SW 1271 (cell line): ENCODE measurements around the gene DNAJA3.

Experiments
- DNase-seq, 2 experiments: peaks; one replicate each; lab custom pipeline; 2025; lab: John Stamatoyannopoulos, UW

The DNAJA3 gene

DNA sequence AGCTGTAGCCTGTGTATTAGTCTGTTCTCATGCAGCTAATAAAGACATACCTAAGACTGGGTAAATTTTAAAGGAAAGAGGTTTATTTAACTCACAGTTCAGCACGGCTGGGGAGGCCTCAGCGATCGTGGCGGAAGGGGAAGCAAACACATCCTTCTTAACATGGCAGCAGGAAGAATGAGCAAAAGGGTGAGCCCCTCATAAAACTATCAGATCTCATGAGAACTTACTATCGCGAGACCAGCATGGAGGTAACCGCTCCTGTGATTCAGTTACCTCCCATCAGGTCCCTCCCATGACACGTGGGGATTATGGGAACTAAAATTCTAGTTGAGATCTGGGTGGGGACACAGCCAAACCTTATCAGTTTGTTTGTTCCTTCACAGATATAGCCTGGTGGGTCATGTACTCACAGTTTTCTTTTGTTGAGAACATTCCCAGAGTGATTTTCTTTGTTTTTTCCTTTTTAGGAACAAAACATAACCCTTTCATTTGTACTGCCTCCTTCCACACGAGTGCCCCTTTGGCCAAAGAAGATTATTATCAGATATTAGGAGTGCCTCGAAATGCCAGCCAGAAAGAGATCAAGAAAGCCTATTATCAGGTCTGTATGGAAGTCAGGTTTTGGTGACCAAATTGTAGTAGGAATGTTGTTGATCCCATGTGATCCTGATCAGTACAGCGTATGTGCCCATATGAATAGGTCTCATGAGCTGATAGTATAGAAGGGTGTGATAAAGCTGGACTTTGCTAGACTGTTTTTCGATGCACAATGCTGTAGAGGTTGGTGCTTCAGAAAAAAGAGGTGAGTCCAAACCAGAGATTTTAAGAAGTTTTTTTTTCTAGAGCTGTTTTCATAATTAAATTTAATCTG lies 8.5 kb downstream of the DNAJA3 start:
- no peak for DNase-seq

DNA sequence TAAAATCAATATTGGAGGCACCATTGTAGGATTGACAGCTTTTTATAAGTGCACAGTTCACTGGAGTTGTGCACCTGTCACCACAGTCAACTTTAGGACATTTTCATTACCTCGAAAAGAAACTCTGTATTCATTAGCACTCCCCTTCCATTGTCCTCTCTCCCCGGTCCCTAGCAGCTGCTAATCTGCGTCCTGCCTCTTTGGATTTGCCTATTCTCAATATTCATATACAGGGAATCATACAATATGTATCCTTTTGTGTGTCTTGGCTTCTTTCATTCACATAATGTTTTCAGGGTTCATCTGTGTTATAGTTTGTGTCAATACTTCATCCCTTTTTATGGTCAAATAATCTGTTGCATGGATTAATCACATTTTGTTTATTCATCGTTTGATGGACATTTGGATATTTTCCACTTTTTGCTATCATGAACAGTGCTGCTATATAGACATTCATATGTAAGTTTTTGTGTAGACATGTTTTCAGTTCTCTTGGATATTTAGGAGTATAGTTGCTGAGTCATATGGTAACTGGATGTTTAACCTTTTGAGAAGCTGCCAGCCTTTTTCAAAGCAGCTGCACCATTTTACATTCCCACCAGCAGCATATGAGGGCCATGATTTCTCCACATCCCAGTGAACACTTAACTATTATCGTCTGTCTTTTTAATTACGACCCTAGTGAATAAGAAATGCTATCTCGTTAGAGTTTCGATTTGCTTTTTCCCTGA lies 9.8 kb downstream of the DNAJA3 start:
- no peak for DNase-seq

DNA sequence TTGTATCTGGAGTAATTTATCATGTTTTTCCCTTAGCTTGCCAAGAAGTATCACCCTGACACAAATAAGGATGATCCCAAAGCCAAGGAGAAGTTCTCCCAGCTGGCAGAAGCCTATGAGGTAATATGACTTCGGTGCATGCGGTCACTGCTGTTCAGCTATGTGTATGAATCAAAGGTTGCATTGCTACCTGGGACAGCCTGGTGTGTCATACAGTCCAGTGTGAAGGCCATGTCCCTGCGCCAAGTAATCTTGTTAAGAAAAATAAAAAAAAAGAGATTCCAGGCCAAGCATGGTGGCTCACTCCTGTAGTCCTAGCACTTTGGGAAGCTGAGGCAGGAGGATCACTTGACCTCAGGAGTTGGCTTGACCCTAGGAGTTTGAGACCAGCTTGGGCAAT lies 11.7 kb downstream of the DNAJA3 start:
- no peak for DNase-seq

DNA sequence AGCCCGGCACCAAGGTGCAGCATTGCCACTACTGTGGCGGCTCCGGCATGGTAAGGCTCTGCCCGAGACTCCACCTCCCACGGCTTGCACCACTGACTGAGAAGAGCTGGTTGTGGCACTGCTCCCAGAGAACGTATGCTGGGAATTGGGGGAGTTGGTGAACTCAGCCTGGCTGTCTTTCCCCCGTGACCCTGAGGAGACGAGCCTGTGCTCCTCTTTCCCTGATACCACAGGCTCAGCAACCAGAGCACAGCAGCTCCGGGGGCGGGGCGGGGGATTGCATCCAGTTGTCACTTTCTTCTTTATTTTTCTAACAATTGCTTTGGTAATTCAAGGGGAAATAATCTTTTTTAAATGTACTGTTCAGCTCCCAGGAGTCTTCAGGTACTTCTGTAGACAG lies 16.7 kb downstream of the DNAJA3 start:
- no peak for DNase-seq

DNA sequence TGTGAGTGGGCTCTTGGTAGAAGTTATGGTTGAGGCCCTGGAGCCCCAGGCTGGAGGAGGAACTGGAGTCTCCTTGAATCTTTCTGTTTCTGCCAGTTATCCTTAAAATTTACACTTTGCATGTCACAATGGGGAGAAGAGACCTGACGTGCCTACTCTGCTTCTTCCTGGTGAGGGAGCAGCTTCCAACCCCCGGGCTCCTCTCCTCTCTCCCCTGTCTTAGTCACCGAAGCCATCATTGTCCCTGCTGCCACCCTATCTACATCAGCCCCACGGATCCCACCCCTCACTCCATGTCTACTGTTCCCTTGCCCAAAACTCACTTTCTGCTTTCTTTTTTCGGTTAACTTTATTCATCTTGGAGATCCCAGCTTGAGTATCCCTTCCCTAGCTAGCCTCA lies 17.6 kb downstream of the DNAJA3 start:
- DNase-seq, result no peak

DNA sequence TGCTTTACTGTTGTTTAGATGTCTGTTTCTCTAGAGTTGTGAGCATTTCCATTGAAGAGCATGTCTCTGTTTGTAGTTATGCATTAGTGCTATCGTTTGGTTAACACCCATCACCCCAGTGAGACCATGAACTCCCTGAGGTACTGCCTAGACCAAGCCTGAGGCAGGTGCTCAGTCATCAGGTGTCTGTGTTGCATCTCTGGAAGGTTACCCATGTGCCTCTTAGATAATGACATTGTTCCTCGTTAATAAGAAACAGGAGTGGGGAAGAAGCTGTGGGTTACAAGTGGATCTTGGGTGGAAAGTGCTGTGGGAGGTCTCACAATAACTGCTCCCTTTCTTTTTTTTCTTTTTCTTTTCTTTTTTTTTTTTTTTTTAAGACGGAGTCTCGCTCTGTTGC lies 18.3 kb downstream of the DNAJA3 start:
- no peak for DNase-seq

DNA sequence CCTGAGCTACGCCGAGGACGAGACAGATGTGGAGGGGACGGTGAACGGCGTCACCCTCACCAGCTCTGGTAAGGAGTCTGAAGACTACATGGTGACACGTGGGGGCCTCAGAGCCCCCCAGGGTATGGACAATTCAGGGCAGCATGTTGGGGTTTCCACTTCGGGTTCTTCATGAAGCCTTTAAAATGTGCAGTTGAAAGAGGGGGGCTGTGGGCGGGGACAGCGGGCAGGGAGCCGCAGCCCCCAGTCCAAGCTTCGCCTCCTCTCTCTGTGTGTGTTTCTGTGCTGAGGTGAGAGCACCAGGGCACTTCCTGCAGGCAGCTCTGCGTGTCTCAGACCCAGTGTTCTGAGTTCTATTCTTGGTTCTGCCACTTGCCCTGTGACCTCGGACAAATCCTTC lies 24.8 kb downstream of the DNAJA3 start:
- no peak for DNase-seq

DNA sequence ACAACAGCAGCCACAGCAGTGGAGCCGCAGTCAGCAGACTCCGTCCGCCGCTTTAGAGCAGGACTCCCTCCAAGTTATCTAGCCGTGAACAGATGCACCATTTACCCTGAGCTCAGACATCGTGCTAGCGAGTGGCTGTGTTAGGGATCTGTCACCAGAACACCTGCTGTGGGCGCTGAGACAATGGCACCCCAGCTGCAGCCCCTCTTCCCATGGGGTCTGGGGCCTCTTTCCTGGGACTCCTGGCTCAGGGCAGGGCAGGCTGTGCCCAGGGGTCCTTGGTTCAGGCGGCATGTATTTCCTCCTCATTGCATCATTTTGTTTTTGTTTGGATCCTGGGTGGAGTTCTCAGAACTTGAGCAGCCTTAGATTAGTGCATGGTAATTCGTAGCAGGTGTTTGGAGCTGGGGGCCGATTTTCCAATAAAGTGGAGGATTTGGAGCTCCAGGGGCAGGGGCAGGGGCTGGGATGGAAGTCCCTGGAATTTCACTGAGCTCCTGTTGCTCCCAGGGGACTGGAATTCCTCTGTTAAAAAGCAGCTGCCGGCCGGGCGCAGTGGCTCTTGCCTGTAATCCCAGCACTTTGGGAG lies 25.4 kb downstream of the DNAJA3 start:
- DNase-seq, result no peak

DNA sequence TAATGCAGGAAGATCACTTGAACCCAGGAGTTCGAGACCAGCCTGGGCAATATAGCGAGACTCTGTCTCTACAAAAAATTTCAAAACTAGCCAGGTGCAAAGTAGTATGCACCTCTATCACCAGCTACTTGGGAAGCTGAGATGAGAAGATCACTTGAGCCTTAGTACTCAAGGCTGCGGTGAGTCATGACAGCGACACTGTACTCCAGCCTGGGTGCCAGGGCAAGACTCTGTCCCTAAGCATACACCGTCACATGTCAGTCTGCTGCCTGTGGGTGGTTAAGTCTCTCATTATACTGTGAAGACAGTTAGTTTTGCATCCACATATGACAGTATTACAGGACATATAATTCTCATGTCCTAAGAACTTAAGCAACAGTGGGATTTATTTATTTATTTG lies 27.0 kb downstream of the DNAJA3 start:
- DNase-seq, result no peak

DNA sequence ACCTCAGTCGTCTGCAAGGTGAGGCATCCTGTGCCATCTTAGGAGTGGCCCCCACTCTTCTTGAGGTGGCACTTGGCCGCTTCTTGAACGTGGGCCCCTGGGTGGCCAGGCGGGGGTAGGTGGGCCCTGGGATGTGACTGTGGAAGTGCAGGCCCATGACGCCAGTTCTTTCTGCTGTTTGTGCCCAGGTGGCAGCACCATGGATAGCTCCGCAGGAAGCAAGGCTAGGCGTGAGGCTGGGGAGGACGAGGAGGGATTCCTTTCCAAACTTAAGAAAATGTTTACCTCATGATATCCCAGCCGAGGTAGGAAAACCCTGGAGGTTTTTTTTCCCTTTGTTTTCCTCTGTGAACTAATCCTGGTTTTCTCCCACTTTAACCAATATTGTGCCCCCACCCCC lies 29.0 kb downstream of the DNAJA3 start:
- DNase-seq, result no peak

DNA sequence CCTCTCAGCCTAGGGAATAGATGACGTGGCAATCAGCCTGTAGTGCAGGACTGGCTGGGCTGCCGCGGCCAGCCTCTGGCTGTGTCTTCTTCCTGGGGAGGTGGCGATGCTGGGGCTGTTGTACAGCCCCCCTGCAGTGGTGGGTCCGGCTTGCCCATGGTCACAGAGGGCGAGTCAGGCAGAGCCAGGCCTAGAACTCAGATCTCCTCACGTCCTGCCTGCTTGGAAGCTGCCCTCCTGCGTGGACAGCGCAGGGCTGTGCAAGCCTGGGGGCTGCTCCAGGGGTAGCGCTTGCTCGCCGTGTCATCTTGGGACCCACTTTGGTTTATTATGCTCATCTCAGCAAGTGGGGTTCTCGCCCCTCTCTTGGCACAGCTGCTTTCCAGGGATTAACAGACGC lies 29.4 kb downstream of the DNAJA3 start:
- DNase-seq, result no peak

DNA sequence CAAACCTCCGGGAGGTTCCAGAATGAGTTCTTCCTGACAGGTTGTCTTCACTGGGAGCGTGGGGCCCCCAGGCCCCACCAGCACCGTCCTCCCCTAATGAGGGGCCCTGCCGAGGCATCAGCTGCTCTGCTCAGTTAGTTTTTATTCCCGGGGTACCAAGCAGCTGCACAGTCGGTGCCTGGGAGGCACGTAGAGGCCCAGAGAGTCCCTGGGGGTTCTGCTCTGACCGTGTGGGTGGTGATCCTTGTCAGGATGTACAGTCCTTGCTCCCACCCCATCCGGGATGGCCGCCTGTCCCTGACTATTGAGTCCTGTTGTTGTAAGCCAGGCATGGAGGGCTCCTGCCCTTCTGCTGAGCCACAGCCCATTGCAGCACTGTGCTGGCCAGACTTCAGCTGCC lies 30.3 kb downstream of the DNAJA3 start:
- DNase-seq, result no peak

DNA sequence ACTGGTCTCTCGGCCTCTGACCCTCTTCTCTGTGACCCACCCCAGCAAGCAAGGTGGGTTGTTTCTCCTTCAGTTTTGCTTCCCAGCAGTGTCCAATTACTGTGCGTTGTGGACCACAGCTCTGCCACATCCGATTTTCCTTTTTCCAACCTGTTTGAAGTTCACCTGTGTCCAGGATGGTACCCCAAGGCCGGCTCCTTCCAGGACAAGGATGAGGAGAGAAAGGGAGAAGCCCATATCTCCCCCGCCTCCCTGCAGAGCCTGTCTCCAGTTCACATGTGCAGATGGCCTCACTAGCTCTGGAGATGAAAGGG lies 35.2 kb downstream of the DNAJA3 start:
- DNase-seq, result no peak

DNA sequence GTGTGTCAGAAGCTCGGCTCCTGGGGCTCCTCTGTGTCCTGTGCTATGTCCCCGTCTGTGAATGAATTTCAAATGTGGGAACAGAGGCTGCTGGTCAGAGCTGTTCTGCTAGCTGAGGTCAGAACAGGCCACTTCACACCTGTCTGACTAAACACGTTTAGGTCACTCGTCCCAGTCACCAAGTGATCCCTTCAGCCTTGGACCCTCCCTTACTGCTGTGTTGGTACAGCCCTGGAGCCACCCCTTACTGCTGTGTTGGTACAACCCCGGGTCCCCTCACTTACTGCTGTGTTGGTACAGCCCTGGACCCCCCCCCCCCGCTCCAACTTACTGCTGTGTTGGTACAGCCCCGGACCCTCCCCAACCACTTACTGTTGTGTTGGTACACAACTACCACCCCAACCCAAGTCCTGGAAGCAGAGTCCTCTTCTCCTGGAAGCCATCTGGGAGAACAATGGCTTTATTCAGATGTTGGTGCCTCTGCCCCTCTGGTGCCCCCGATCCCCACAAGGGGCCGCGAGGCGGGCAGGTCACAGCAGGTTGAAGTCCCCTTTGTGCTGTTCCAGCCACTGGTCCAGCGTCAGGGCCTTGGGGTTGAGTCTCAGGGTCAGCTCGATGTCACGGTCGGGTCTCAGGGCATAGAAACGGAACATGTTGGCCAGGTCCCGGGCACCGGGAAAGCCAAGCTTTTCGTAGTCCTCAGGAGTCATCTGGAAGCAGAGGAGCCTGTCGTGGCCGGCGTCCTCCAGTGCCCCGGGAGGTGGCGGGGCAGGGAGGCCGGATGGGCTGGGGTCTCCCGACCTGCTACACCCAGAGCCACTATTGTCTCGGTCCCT lies 35.8 kb downstream of the DNAJA3 start:
- DNase-seq, result no peak

DNA sequence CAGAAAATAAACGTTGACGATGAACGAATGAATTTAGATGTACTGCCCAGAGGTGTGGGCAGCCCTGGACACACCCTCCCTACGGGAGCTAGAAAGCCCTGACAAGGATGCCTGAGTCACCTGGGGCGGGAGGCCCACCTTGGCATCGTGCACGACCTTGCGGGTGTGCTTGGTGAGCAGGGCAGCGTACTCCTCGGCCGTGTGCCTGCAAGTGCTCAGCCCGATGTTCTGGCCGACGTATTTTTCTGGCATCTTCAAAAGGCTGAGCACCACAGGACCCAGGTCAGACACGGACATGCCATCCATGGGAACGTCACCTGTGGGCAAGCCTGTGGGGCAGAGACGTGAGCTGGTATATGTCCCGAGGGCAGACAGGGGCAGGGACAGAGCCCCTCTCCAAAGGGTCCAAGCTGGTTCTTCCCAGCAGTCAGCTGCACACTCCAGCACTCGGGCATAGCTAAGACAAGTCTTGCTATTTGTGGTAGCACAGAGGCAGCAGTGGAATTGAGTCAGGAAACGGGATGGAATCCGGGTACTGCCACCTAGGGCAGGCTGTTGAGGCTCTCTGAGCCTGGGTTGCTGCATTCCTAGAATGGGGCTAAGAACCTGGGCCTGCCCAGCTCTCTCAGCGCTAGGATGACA lies 38.0 kb downstream of the DNAJA3 start:
- DNase-seq, result no peak

DNA sequence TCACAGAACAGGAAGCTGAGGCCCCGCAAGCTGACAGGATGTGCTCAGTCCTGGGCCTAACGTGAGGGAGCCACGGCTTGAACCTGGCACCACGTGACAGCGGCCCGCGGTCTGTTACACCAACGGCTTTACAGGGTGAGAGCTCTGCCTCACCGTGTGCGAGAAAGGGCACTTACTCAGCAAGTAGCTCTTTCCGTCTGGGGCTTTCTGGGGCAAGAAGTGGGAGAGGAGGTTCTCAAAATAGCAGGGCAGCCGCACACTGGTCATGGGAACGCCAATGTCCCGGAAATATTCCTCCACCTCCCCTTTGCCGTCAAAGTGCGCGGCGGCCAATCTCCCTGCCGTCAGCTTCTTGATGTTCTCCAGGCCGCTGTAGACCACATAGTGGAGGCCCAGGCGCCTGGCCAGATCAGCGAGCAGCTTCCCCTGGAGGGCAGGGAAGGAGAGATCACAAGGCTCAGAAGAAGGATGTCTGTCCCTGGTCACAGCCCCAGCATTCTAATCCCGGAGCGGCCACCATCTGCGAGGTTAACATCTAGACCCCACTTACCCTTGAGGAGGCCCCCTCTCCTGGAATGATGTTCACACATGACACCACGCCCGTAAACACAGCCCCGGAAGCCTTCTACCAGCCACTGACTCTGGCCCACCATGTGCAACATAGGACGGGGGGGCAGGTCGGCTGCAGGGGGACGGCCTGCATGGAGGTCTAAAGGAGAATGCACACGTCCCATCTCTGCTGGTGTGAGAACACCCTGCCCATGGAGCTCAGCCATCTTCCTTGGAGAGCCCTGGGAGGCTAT lies 40.5 kb downstream of the DNAJA3 start:
- DNase-seq, result no peak

DNA sequence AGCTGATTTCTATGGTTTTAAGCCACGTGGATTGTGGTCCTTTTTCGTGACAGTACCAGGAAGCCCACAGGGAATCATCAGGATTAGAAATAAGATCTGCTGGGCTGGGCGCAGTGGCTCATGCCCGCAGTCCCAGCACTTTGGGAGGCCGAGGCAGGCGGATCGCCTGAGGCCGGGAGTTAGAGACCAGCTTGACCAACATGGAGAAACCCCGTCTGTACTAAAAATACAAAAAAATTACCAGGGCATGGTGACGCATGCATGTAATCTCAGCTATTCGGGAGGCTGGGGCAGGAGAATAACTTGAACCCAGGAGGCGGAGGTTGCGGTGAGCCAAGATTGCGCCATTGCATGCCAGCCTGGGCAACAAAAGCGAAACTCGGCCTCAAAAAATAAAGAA lies 42.2 kb downstream of the DNAJA3 start:
- no peak for DNase-seq

DNA sequence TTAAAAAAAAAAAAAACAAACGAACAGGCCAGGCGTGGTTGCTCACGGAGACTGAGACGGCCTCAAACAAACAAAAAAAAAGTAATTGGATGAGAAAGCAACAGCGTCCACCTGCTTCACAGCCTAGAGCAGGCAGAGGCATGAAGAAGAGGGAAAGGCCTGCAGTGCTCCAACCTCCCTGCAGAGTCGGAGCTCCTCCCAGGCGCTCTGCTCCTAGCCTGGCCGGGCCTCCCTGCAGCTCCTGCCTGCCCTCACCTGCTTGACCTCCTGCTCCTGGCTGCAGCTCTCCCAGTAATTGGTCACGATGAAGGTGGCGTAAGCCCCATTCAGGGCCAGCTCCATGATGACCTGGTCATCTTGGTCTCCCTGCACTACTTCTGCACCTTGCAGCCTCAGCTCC lies 43.3 kb downstream of the DNAJA3 start:
- no peak for DNase-seq

DNA sequence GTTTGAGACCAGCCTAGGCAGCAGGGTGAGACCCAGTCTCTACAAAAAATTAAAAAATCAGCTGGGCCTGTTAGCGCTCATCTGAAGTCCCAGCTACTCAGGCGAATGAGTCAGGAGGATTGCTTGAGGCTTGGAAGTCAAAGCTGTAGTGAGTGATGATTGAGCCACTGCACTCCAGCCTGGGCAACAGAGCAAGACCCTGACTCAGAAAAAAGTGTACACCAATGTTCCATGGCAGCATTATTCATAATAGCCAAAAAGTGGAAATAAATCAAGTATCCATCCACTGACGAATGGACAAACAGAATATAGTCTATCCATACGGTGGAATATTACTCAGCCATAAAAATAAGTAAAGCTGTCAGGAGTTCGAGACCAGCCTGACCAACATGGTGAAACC lies 46.2 kb downstream of the DNAJA3 start:
- DNase-seq, result no peak

DNA sequence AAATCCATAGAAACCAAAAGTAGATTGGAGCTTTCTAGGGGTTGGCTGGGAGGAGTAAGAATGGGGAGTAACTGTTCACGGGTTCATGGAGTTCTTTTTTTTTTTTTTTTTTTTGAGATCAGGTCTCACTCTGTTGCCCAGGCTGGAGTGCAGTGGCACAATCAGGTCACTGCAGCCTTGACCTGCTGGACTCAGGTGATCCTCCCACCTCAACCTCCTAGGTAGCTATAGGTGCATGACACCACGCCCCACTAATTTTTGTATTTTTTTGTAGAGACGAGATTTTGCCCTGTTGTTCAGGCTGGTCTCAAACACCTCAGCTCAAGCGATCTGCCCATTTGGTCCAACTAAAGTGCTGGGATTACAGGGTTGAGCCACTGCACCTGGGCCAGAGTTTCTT lies 47.2 kb downstream of the DNAJA3 start:
- no peak for DNase-seq
